Brain microvascular endothelial cell (primary cell): ENCODE data around the gene DGKQ.

ENCODE experiments used
- DNase-seq: peaks from one replicate; pipeline ENCODE4 v3.0.0-alpha.2; 2020
- H3K27ac ChIP-seq: fragments of 250-450 bp; sonication (Bioruptor Pico); 2 replicates; pipeline ENCODE4 v1.5.1; 2020; ENCODE audit warnings: mild to moderate bottlenecking, moderate library complexity
- H3K27me3 ChIP-seq: fragments of 250-450 bp; sonication (Bioruptor Pico); replicated peaks from 2 replicates; pipeline ENCODE4 v1.5.1; 2020; ENCODE audit warnings: mild to moderate bottlenecking
- H3K36me3 ChIP-seq: fragments of 250-450 bp; sonication (Bioruptor Pico); replicated peaks from 2 replicates; pipeline ENCODE4 v1.5.1; 2020; ENCODE audit warnings: mild to moderate bottlenecking
- H3K4me3 ChIP-seq: 2 replicates; pipeline ENCODE4 v1.5.1; 2011; ENCODE audit warnings: low read depth, mild to moderate bottlenecking, control low read depth, low read length, moderate library complexity
- CTCF ChIP-seq: IDR thresholded peaks from 2 replicates; pipeline ENCODE4 v1.5.1; 2011; ENCODE audit warnings: low read depth, mild to moderate bottlenecking, moderate library complexity, low read length, control low read depth, inconsistent platforms; ENCODE audit errors: missing control alignments
- in situ Hi-C: cut with HindIII; loops from 2 replicates; pipeline ENCODE4 v1.10.0; 2017; ENCODE audit warnings: low sequenced_read_pairs, low pct_ligation_motif_present

Gene DGKQ

GRCh38 chr4:1011666-1012033 lies 38.3 kb upstream of the DGKQ start:
- TF ChIP-seq CTCF, result no peak
- peaks cover 14% of the 10 kb centered on the region for H3K27me3 ChIP-seq
- no peak for DNase-seq
- H3K27ac ChIP-seq, result no peak overlapping the region
- H3K4me3 ChIP-seq, result peak overlapping the region; percentile 20
- H3K36me3 ChIP-seq, result peaks cover 4% of the 10 kb centered on the region
- in situ Hi-C loops, result no loop called here

- Histone ChIP-seq H3K27ac (no peak within 1 kb of the TSS), H3K4me3 (peak within 1 kb of the TSS; percentile 57), H3K36me3 (peaks cover 4% of the 10 kb centered on the region), H3K27me3 (peaks cover 14% of the 10 kb centered on the region)
- TF ChIP-seq CTCF, result no peak
- in situ Hi-C loops, result no loop called here
- peak; percentile 71 for DNase-seq
Observed at GRCh38 chr4:1011022-1011665, 37.8 kb upstream of the DGKQ start, which contains the start of gene FGFRL1. FGFRL1 (plus strand) TSS chr4:1011626; CDS start chr4:1012486, 860 bp downstream.

- peak; percentile 55 for DNase-seq
- TF ChIP-seq CTCF, result no peak
- Histone ChIP-seq H3K27ac (no peak overlapping the region), H3K36me3 (peaks cover 4% of the 10 kb centered on the region), H3K4me3 (peak overlapping the region; percentile 29), H3K27me3 (peaks cover 15% of the 10 kb centered on the region)
- in situ Hi-C loops, result no loop called here
Observed at GRCh38 chr4:1010395-1011021, 37.1 kb upstream of the DGKQ start.

GRCh38 chr4:1009542-1010394 lies 36.4 kb upstream of the DGKQ start:
- peak; percentile 20 for DNase-seq
- Histone ChIP-seq H3K27me3 (peaks cover 17% of the 10 kb centered on the region), H3K4me3 (peak overlapping the region; percentile 57), H3K36me3 (peaks cover 4% of the 10 kb centered on the region), H3K27ac (no peak overlapping the region)
- peak; percentile 26 for TF ChIP-seq CTCF
- in situ Hi-C loops, result no loop called here

- Histone ChIP-seq H3K27me3 (peaks cover 25% of the 10 kb centered on the region), H3K36me3 (peaks cover 4% of the 10 kb centered on the region), H3K4me3 (peak overlapping the region; percentile 57), H3K27ac (no peak overlapping the region)
- no peak for TF ChIP-seq CTCF
- in situ Hi-C loops, result no loop called here
- no peak for DNase-seq
Observed at GRCh38 chr4:1008840-1009541, 35.6 kb upstream of the DGKQ start.
